H1 (cell line): ENCODE measurements around the gene PCYT1B.

Source experiments
- BRCA1 ChIP-seq: IDR thresholded peaks from 2 replicates; pipeline ENCODE4 v1.6.1; 2012; ENCODE audit warnings: low read depth, low read length, improper control_type of control experiment
- CHD7 ChIP-seq: fragments of 300-600 bp; sonication (generic); IDR thresholded peaks from 2 replicates; pipeline ENCODE4 v1.7.1; 2012; ENCODE audit warnings: low read length, moderate library complexity, mild to moderate bottlenecking, inconsistent platforms; ENCODE audit not compliant: insufficient replicate concordance
- CREB1 ChIP-seq: IDR thresholded peaks from 2 replicates; pipeline ENCODE4 v1.6.1; 2012; ENCODE audit warnings: inconsistent platforms
- CTCF ChIP-seq, 3 experiments: IDR thresholded peaks; 1 replicate in 2 of 3; 2 replicates in 1 of 3; pipeline versions ENCODE4 v1.5.1 to v1.6.1; 2011; ENCODE audit warnings: low read length in 3 of 3, mild to moderate bottlenecking in 3 of 3, inconsistent platforms in 2 of 3, low read depth in 1 of 3, moderate library complexity in 1 of 3; ENCODE audit not compliant: insufficient read depth in 1 of 3; ENCODE audit errors: control extremely low read depth in 1 of 3
- EGR1 ChIP-seq: IDR thresholded peaks from 2 replicates; pipeline ENCODE4 v1.6.1; 2011; ENCODE audit warnings: low read depth, low read length, borderline replicate concordance
- POLR2A ChIP-seq, 2 experiments: IDR thresholded peaks; 1 replicate in 1 of 2; 2 replicates in 1 of 2; pipeline ENCODE4 v1.6.1; 2011; ENCODE audit warnings: low read depth in 2 of 2, low read length in 2 of 2, mild to moderate bottlenecking in 2 of 2; ENCODE audit errors: control extremely low read depth in 1 of 2
- POLR2AphosphoS5 ChIP-seq: IDR thresholded peaks from 2 replicates; pipeline ENCODE4 v1.6.1; 2011; ENCODE audit warnings: low read depth, low read length
- RAD21 ChIP-seq, 2 experiments: IDR thresholded peaks in 1 of 2; conservative IDR thresholded peaks in 1 of 2; 2 replicates each; pipeline ENCODE4 v1.6.1; 2011; ENCODE audit warnings: low read depth in 2 of 2, low read length in 2 of 2, improper control_type of control experiment in 1 of 2, inconsistent platforms in 1 of 2, mild to moderate bottlenecking in 1 of 2, moderate library complexity in 1 of 2
- SIN3A ChIP-seq, 2 experiments: IDR thresholded peaks in 1 of 2; conservative IDR thresholded peaks in 1 of 2; 2 replicates each; pipeline ENCODE4 v1.6.1; 2011 to 2012; ENCODE audit warnings: low read length in 2 of 2, improper control_type of control experiment in 1 of 2, low read depth in 1 of 2, mild to moderate bottlenecking in 1 of 2
- SP1 ChIP-seq: IDR thresholded peaks from 2 replicates; pipeline ENCODE4 v1.6.1; 2011; ENCODE audit warnings: low read depth, low read length
- TAF1 ChIP-seq: IDR thresholded peaks from 2 replicates; pipeline ENCODE4 v1.6.1; 2011; ENCODE audit warnings: mild to moderate bottlenecking, low read depth, low read length
- TBP ChIP-seq: IDR thresholded peaks from 2 replicates; pipeline ENCODE4 v1.6.1; 2011; ENCODE audit warnings: low read depth, low read length, improper control_type of control experiment
- TEAD4 ChIP-seq: IDR thresholded peaks from 2 replicates; pipeline ENCODE4 v1.6.1; 2012; ENCODE audit warnings: low read depth, low read length, inconsistent platforms, mixed read lengths

- TF ChIP-seq CTCF (IDR thresholded peaks at IDR 0.05; ENCODE audit: control extremely low read depth in 1 of 3, insufficient read depth in 1 of 3, low read depth in 1 of 3, low read length in 3 of 3), result no peak
- TF ChIP-seq EGR1, result no peak
- TF ChIP-seq POLR2AphosphoS5, result no peak
- no peak for TF ChIP-seq RAD21 (IDR thresholded peaks at IDR 0.05 in 1 of 2, conservative IDR thresholded peaks at IDR 0.05 in 1 of 2; ENCODE audit: low read depth in 2 of 2, low read length in 2 of 2)
- TF ChIP-seq TBP, result no peak
- no peak for TF ChIP-seq TEAD4
- no peak for TF ChIP-seq SP1
- no peak for TF ChIP-seq TAF1
- no peak for TF ChIP-seq CREB1
- no peak for TF ChIP-seq POLR2A (IDR thresholded peaks at IDR 0.05; ENCODE audit: control extremely low read depth in 1 of 2, low read depth in 2 of 2, low read length in 2 of 2)
- no peak for TF ChIP-seq CHD7
- TF ChIP-seq BRCA1, result no peak
- TF ChIP-seq SIN3A (conservative IDR thresholded peaks at IDR 0.05 in 1 of 2, IDR thresholded peaks at IDR 0.05 in 1 of 2; ENCODE audit: low read depth in 1 of 2, low read length in 2 of 2), result no peak
Measured at GRCh38 chrX:24610516-24610915, 36.6 kb downstream of the PCYT1B start.
